Measurements from ENCODE around the gene AK2.
"Not testable (repeated sequence)": the region's sequence is repeated elsewhere in the genome, so short reads cannot be mapped to it uniquely, and the experiment has no call there.

Gene AK2

DNA sequence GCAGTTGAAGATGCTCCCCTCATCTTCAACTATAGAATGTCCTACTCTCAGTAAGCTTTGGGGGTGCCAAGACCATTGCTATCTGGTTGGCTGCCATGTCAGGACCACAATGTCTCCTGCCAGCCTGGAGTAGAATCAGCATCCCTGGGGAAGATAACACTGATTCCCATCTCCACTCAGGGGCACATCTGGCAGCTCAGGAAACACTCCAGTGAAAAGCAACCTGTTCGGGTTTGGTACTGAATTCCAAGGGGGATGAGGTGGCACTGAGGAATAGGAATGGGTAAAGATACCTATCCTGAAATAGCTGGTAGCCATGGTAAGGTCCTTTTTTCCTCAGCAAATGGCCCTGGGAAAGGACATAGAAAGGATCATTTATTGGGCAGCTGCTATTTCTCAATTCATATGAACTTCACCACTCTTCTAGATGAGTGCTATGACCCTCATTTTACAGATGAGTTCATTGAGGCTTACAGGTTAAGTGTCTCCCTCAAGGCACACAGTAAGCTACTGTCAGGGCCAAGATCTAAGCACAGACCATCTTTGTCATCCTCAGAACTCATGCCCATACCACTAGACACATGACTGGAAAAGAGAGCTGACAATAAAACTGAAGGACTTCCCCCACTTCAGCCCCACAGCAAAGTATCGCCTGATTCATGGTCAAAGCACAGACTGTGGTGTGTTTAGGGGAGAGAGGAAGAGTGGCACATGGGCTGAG, 31.4 kb downstream of the AK2 start:
- Histone ChIP-seq H3K27ac (ENCODE audit: low read depth, low read length) (no peak overlapping the region), H3K36me3 (ENCODE audit: insufficient read depth, low read length) (peaks cover 10% of the 10 kb centered on the region), H3K9me3 (ENCODE audit: low read length) (no peaks in the 10 kb centered on the region), H3K9ac (ENCODE audit: low read length) (no peak overlapping the region), H3K4me3 (ENCODE audit: low read depth in 1 of 2, low read length in 2 of 2) (no peak overlapping the region), H3K4me1 (ENCODE audit: insufficient read depth, low read length) (peaks cover 4% of the 10 kb centered on the region), H3K27me3 (ENCODE audit: control insufficient read depth in 1 of 2, insufficient read depth in 2 of 2, low read length in 2 of 2) (no peaks in the 10 kb centered on the region)

DNA sequence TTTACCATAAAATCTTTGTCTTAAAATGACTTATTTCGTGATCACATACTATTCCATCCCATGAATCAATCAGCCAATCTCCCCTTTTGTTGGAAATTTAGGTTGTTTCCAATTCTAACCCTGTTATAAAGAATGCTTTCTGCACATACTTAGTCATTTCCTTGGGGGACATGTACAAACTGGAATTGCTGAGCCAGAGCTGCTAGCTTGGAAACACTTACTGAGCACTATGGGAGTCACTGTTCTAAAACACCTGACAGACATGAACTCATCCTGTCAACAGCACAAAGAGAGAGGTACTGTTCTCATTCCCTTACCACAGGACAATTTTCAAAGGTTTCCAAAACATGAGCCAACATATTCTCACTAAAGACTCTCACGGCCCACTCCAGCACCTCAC, 32.1 kb downstream of the AK2 start:
- Histone ChIP-seq H3K36me3 (ENCODE audit: insufficient read depth, low read length) (peaks cover 10% of the 10 kb centered on the region), H3K4me3 (ENCODE audit: low read depth in 1 of 2, low read length in 2 of 2) (no peak overlapping the region), H3K27me3 (ENCODE audit: control insufficient read depth in 1 of 2, insufficient read depth in 2 of 2, low read length in 2 of 2) (no peaks in the 10 kb centered on the region), H3K9ac (ENCODE audit: low read length) (no peak overlapping the region), H3K9me3 (ENCODE audit: low read length) (no peaks in the 10 kb centered on the region), H3K4me1 (ENCODE audit: insufficient read depth, low read length) (peaks cover 3% of the 10 kb centered on the region), H3K27ac (ENCODE audit: low read depth, low read length) (no peak overlapping the region)

DNA sequence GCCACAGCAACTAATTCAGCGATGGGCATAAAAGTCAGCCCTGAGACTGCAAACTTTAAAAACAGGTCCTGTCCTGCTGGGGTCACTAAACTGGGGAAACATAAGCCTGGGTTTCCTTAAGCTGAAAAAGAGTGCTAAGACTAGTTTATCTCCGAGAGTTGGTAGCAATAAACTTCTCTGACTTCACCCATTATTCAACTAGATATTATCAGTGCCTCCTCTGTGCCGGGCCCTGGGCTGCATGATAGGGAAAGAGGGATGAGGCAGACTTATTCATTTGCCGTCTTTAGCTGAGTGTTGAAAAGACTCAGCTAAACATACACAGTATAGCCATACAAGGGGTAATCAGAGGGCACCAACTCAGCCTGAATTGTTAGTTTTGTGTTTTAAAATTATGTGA, 33.0 kb downstream of the AK2 start:
- H3K9me3 ChIP-seq (ENCODE audit: low read length) = no peaks in the 10 kb centered on the region
- no peak overlapping the region for H3K4me3 ChIP-seq (ENCODE audit: low read depth in 1 of 2, low read length in 2 of 2)
- H3K4me1 ChIP-seq (ENCODE audit: insufficient read depth, low read length) = peaks cover 3% of the 10 kb centered on the region
- no peak overlapping the region for H3K9ac ChIP-seq (ENCODE audit: low read length)
- H3K27ac ChIP-seq (ENCODE audit: low read depth, low read length) = no peak overlapping the region
- H3K27me3 ChIP-seq (ENCODE audit: control insufficient read depth in 1 of 2, insufficient read depth in 2 of 2, low read length in 2 of 2) = no peaks in the 10 kb centered on the region
- H3K36me3 ChIP-seq (ENCODE audit: insufficient read depth, low read length) = peaks cover 8% of the 10 kb centered on the region

DNA sequence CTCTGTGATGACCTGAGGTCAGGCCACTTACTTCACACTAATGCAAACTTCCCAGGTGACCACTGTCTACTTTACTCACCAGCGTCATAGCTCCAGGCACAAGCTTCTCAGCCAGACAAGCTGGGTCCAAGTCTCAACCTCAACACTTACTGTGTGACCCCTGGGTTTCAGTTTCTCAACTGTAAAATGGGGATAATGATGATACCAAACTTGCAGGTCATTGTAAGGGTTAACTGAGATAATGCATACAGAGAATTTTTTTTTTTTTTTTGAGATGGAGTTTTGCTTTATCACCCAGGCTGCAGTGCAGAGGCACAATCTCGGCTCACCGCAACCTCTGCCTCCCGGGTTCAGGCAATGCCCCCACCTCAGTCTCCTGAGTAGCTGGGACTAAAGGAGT, 34.7 kb downstream of the AK2 start:
- H3K4me1 ChIP-seq (ENCODE audit: insufficient read depth, low read length) = peaks cover 16% of the 10 kb centered on the region
- H3K36me3 ChIP-seq (ENCODE audit: insufficient read depth, low read length) = no peaks in the 10 kb centered on the region
- H3K27me3 ChIP-seq (ENCODE audit: control insufficient read depth in 1 of 2, insufficient read depth in 2 of 2, low read length in 2 of 2) = no peaks in the 10 kb centered on the region
- H3K4me3 ChIP-seq (ENCODE audit: low read depth in 1 of 2, low read length in 2 of 2) = no peak overlapping the region
- no peaks in the 10 kb centered on the region for H3K9me3 ChIP-seq (ENCODE audit: low read length)
- no peak overlapping the region for H3K9ac ChIP-seq (ENCODE audit: low read length)
- H3K27ac ChIP-seq (ENCODE audit: low read depth, low read length) = no peak overlapping the region

DNA sequence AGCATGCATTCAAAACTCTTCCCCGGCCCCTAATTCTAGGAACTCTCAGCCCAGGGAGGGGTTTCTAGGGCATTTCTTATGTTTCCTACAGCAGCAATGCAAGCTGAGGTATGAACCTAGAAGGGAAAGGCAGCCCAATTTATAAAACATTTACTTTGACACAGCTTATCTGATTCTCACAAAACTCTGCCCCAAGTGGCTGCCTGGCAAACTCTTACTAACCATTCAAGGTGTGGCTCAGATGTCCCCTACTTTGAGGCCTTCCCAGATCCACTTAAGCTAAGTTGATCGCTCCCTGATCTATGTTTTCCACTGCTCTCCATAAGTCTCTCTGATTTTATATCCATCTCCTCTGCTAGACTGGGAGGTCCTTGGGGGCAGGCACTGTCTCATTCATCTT, 35.4 kb downstream of the AK2 start:
- peaks cover 16% of the 10 kb centered on the region for H3K4me1 ChIP-seq (ENCODE audit: insufficient read depth, low read length)
- no peak overlapping the region for H3K9ac ChIP-seq (ENCODE audit: low read length)
- H3K9me3 ChIP-seq (ENCODE audit: low read length) = no peaks in the 10 kb centered on the region
- H3K27ac ChIP-seq (ENCODE audit: low read depth, low read length) = no peak overlapping the region
- H3K36me3 ChIP-seq (ENCODE audit: insufficient read depth, low read length) = no peaks in the 10 kb centered on the region
- no peak overlapping the region for H3K4me3 ChIP-seq (ENCODE audit: low read depth in 1 of 2, low read length in 2 of 2)
- H3K27me3 ChIP-seq (ENCODE audit: control insufficient read depth in 1 of 2, insufficient read depth in 2 of 2, low read length in 2 of 2) = no peaks in the 10 kb centered on the region

DNA sequence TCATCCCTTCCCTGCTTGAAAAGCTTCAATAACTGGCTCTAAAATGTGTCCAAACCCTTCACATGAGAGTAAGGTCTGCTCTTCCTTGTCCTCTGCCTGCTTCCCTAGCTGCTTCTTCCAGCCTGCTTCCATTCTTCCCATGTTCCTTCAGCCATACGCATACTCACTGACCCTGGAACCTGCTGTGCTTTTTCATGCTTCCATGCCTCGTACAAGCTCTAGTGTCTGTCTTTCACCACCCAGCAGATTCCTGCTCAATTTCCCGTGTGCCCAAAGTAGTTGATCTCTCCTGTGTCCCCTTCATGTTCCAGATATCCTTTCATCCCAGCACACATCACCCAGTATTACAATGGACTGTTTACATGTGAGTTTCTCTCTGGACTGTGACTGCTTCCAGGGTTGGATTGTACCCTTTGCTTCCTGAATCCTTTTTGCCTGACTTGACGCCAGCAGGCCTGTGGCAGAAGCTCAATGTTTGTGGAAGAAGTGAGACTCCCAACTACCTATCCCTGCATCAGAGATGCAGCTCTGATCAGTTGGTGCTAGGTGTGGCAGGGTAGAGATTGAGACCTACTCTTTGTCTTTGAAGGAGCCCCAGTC, 36.2 kb downstream of the AK2 start:
- Histone ChIP-seq H3K9me3 (ENCODE audit: low read length) (no peaks in the 10 kb centered on the region), H3K27ac (ENCODE audit: low read depth, low read length) (no peak overlapping the region), H3K27me3 (ENCODE audit: control insufficient read depth in 1 of 2, insufficient read depth in 2 of 2, low read length in 2 of 2) (no peaks in the 10 kb centered on the region), H3K9ac (ENCODE audit: low read length) (no peak overlapping the region), H3K4me1 (ENCODE audit: insufficient read depth, low read length) (peaks cover 16% of the 10 kb centered on the region), H3K4me3 (ENCODE audit: low read depth in 1 of 2, low read length in 2 of 2) (no peak overlapping the region), H3K36me3 (ENCODE audit: insufficient read depth, low read length) (no peaks in the 10 kb centered on the region)

DNA sequence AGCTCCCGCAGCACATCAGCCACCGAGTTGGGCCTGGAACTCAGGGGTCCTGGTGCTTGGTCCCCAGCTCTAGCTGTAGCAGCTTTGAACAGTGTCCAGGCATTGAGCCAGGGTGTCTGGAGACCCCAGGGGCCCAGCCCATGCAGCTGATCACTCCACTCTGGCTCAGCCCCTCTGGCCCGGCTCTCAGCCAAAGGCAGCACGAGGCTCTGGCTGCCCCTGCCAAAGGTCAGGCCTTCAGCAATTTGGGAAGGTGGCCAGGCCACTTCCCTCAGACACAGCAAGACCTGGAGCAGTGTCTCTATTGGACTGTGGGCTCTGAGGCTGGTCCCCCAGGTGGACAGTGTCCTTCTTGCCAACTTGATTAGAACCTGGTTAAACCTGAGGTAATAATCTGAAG, 37.7 kb downstream of the AK2 start:
- H3K9ac ChIP-seq (ENCODE audit: low read length) = no peak overlapping the region
- no peak overlapping the region for H3K4me3 ChIP-seq (ENCODE audit: low read depth in 1 of 2, low read length in 2 of 2)
- H3K27me3 ChIP-seq (ENCODE audit: control insufficient read depth in 1 of 2, insufficient read depth in 2 of 2, low read length in 2 of 2) = no peaks in the 10 kb centered on the region
- no peak overlapping the region for H3K27ac ChIP-seq (ENCODE audit: low read depth, low read length)
- peaks cover 16% of the 10 kb centered on the region for H3K4me1 ChIP-seq (ENCODE audit: insufficient read depth, low read length)
- H3K9me3 ChIP-seq (ENCODE audit: low read length) = no peaks in the 10 kb centered on the region
- H3K36me3 ChIP-seq (ENCODE audit: insufficient read depth, low read length) = no peaks in the 10 kb centered on the region

DNA sequence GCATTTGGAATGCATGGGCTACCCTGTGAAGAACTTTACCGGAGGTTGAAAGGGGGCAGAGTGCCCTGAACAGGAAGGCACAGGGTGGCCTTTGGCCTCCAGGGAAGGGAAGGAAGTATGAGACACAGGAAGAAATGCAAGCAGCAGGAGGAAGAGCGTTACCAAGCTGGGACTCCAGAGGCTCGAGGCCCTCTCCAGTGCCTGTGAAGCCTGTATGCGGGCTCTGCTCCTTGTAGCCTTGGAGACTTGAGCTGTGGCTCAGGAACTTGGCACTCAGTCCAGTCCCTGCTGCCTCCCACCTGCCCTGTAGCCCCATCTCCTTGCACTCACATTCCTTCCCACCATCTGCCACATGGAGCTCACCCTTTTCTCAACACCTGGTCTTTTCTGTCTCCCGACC, 38.6 kb downstream of the AK2 start:
- H3K9me3 ChIP-seq (ENCODE audit: low read length) = no peaks in the 10 kb centered on the region
- H3K4me1 ChIP-seq (ENCODE audit: insufficient read depth, low read length) = peaks cover 16% of the 10 kb centered on the region
- no peaks in the 10 kb centered on the region for H3K36me3 ChIP-seq (ENCODE audit: insufficient read depth, low read length)
- no peak overlapping the region for H3K9ac ChIP-seq (ENCODE audit: low read length)
- H3K4me3 ChIP-seq (ENCODE audit: low read depth in 1 of 2, low read length in 2 of 2) = no peak overlapping the region
- H3K27me3 ChIP-seq (ENCODE audit: control insufficient read depth in 1 of 2, insufficient read depth in 2 of 2, low read length in 2 of 2) = no peaks in the 10 kb centered on the region
- H3K27ac ChIP-seq (ENCODE audit: low read depth, low read length) = no peak overlapping the region

DNA sequence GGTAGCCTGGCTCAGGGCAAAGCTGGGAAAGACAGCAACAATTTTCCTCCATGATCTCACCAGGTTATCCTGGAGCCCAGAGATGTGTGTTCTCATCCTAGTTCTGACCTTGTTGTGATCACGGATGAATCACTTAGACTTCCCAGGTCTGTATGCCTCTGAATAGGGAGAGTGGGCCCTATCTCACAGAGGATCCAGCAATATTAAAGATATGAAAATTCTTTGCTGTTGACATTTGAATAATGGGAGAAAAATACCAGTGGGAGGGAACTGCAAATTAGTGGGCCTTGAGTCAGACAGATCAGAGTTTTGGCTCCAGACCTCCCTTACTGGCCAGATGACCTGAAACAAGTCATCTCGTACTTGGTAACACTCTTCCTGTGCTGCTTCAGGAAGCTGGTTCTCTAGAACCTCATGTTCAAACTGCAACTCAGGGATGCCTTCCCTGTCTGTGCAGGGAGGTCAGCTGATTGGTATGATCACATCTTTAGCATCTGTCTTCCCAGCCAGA, 39.2 kb downstream of the AK2 start:
- Histone ChIP-seq H3K27me3 (ENCODE audit: control insufficient read depth in 1 of 2, insufficient read depth in 2 of 2, low read length in 2 of 2) (no peaks in the 10 kb centered on the region), H3K9ac (ENCODE audit: low read length) (no peak overlapping the region), H3K27ac (ENCODE audit: low read depth, low read length) (no peak overlapping the region), H3K4me3 (ENCODE audit: low read depth in 1 of 2, low read length in 2 of 2) (no peak overlapping the region), H3K4me1 (ENCODE audit: insufficient read depth, low read length) (peaks cover 16% of the 10 kb centered on the region), H3K36me3 (ENCODE audit: insufficient read depth, low read length) (no peaks in the 10 kb centered on the region), H3K9me3 (ENCODE audit: low read length) (no peaks in the 10 kb centered on the region)

DNA sequence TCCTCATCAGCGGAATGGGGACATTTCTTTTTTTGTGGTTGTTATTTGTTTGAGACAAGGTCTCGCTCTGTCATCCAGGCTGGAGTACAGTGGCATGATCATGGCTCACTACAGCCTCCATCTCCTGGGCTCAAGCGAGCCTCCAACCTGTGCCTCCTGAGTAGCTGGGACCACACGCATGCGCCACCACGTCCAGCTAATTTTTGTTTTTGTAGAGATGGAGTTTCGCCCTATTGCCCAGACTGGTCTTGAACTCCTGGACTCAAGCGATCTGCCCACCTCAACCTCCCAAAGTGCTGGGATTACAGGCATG, 43.4 kb downstream of the AK2 start:
- not testable (repeated sequence) for H3K4me3 ChIP-seq (ENCODE audit: low read depth in 1 of 2, low read length in 2 of 2); H3K9ac ChIP-seq (ENCODE audit: low read length); H3K9me3 ChIP-seq (ENCODE audit: low read length); H3K27ac ChIP-seq (ENCODE audit: low read depth, low read length); H3K36me3 ChIP-seq (ENCODE audit: insufficient read depth, low read length); H3K27me3 ChIP-seq (ENCODE audit: control insufficient read depth in 1 of 2, insufficient read depth in 2 of 2, low read length in 2 of 2)
- peaks cover 19% of the 10 kb centered on the region for H3K4me1 ChIP-seq (ENCODE audit: insufficient read depth, low read length)

DNA sequence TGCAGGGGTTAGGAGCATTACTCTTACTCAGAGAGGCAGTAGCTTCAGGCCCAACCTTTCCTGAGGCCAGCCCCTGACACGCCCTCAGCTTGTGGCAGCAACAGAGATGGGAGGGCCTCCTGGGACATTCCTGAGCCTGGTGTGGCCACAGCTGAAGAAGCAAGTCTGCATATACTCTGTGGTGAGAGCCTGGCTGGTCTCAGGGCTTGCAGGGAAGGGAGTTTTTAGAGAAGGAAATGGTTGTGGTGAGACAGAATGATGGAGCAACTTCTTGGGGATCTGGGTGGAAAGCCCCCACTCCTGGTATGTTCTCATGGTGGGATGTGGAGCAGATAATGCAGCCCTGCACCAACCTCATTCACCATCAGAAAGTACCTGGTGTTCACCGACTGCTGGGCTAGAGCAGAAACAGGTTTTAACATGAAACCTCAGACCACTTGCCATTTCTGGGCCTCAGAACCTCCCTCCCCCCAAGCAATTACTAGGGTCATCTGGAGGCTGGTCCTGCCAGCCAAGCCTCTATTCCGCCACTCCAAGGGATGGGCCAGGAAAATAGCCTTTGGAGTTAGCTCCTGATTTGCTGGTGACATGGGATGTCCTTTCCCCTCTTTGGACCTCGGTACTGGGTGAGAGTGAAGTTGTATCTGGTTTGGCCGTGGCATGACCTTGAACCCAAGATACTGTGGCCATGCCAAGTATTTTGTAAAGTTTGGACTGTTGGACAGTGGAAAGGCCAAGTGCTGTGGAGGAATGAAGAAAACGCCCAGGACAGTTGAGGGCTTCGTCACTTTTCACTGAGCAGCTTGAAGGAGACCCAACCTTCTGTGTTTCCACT, 44.0 kb downstream of the AK2 start:
- Histone ChIP-seq H3K4me3 (ENCODE audit: low read depth in 1 of 2, low read length in 2 of 2) (no peak overlapping the region), H3K9me3 (ENCODE audit: low read length) (no peaks in the 10 kb centered on the region), H3K9ac (ENCODE audit: low read length) (no peak overlapping the region), H3K36me3 (ENCODE audit: insufficient read depth, low read length) (no peaks in the 10 kb centered on the region), H3K27ac (ENCODE audit: low read depth, low read length) (no peak overlapping the region), H3K27me3 (ENCODE audit: control insufficient read depth in 1 of 2, insufficient read depth in 2 of 2, low read length in 2 of 2) (no peaks in the 10 kb centered on the region), H3K4me1 (ENCODE audit: insufficient read depth, low read length) (peaks cover 13% of the 10 kb centered on the region)
